Adrenal gland (tissue), 5 donors: Measurements from ENCODE around the gene CEP43.

ENCODE experiments used
- POLR2A ChIP-seq, 2 donors: fragments of 450-650 bp; IDR thresholded peaks; one replicate each; pipeline ENCODE4 v1.6.1; 2017; ENCODE audit warnings: antibody characterized with exemption in 2 of 2, mild to moderate bottlenecking in 2 of 2, moderate library complexity in 1 of 2
- TF ChIP-seq, protein P1 (sequence below), 6 experiments: fragments of 450-650 bp in 4 of 6; fragments of 200-600 bp in 2 of 6; sonication (generic) in 1 of 6; IDR thresholded peaks; 1 replicate in 5 of 6; 2 replicates in 1 of 6; pipeline versions ENCODE4 v1.5.1 to v1.8.0; 2016 to 2021; ENCODE audit warnings: antibody characterized with exemption in 6 of 6, mild to moderate bottlenecking in 2 of 6, moderate library complexity in 1 of 6
- donor health status: DM: no; HTN: no; CAD: no.

GRCh38 chr6:166949528-166950442 is 49.4 kb upstream of the CEP43 start:
- TF ChIP-seq POLR2A (IDR thresholded peaks at IDR 0.05), result no peak
- TF ChIP-seq, protein P1, sequence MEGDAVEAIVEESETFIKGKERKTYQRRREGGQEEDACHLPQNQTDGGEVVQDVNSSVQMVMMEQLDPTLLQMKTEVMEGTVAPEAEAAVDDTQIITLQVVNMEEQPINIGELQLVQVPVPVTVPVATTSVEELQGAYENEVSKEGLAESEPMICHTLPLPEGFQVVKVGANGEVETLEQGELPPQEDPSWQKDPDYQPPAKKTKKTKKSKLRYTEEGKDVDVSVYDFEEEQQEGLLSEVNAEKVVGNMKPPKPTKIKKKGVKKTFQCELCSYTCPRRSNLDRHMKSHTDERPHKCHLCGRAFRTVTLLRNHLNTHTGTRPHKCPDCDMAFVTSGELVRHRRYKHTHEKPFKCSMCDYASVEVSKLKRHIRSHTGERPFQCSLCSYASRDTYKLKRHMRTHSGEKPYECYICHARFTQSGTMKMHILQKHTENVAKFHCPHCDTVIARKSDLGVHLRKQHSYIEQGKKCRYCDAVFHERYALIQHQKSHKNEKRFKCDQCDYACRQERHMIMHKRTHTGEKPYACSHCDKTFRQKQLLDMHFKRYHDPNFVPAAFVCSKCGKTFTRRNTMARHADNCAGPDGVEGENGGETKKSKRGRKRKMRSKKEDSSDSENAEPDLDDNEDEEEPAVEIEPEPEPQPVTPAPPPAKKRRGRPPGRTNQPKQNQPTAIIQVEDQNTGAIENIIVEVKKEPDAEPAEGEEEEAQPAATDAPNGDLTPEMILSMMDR (IDR thresholded peaks at IDR 0.05), result no peak
